Heart left ventricle (tissue), 13 donors: Measurements from ENCODE around the gene TMOD4.

Experiments used
- POLR2A ChIP-seq, 2 donors: fragments of 450-650 bp; IDR thresholded peaks; one replicate each; pipeline ENCODE4 v1.6.1; 2017; ENCODE audit warnings: antibody characterized with exemption in 2 of 2, mild to moderate bottlenecking in 2 of 2, moderate library complexity in 2 of 2
- TF ChIP-seq, protein P1 (sequence below), 12 donors: fragments of 200-600 bp; sonication (generic) in 4 of 12; IDR thresholded peaks; one replicate each; pipeline versions ENCODE4 v1.5.0 to v1.8.0; 2018 to 2022; ENCODE audit warnings: antibody characterized with exemption in 12 of 12, mild to moderate bottlenecking in 5 of 12
- donor health status: ischemic (EF 13 %, LVEDD 7.1; RV severe dilation, severe dysfunction).
- donor health status: DM: no; HTN: yes; CAD: no.
- donor health status: DM: no; HTN: no; CAD: no.
- donor health status: ischemic (EF 25% LVEDD 6.9; RV normal size, moderate dysfunction).
- donor health status: ischemic (EF 25% LVEDD 5.7; RV mildly dilated, moderate dysfunction).
- donor health status: ischemic (EF 35%, LVEDD 5.7; RV mildly dilated, moderate dysfunction).
- donor health status: nonischemic (EF 11% LVEDD 7.7; RV severe dilation, severe dysfunction).
- donor health status: DM: yes; HTN: yes; CAD: no.
- donor health status: PGD.
- donor health status: ischemic (EF 29% LVEDD 5.4; RV normal size, mild dysfunction).
- donor health status: nonischemic (EF 23%, LVEDD 6.1; RV moderate dilation, normal function).

DNA sequence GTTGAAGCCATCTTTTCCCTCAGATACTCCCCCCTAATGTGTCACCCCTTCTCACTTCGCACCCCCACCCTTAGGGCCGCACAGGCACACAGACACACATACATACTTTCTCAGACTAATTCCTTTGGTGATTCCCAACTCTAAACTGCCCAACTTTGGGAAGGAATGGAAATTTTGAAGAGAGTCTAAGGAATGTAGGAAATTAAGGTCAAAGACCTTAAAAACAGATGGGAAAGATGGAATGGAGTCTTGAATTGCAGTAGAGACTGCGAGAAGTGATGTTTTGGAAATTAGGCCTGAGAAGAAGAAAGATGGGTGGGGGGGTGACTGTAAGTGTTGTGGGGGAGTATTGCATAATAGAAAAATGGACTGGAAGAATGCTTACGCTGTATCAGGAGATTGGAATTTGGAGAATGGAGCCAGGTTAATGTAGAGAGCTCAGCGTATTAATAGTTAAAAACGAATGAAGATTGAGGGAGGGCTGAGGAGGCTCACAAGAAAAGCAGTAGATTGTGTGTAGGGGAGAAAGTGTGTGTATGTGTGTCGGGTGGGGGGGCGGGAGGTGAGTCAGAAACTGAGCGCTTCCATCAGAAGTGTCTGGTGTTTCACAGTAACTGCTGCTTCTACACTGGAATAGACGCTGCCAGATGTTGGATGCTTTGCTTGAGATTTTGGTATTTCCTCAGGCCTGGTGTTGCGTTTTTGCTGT is 24.2 kb upstream of the TMOD4 start:
- TF ChIP-seq, protein P1, sequence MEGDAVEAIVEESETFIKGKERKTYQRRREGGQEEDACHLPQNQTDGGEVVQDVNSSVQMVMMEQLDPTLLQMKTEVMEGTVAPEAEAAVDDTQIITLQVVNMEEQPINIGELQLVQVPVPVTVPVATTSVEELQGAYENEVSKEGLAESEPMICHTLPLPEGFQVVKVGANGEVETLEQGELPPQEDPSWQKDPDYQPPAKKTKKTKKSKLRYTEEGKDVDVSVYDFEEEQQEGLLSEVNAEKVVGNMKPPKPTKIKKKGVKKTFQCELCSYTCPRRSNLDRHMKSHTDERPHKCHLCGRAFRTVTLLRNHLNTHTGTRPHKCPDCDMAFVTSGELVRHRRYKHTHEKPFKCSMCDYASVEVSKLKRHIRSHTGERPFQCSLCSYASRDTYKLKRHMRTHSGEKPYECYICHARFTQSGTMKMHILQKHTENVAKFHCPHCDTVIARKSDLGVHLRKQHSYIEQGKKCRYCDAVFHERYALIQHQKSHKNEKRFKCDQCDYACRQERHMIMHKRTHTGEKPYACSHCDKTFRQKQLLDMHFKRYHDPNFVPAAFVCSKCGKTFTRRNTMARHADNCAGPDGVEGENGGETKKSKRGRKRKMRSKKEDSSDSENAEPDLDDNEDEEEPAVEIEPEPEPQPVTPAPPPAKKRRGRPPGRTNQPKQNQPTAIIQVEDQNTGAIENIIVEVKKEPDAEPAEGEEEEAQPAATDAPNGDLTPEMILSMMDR (IDR thresholded peaks at IDR 0.05): no peak
- TF ChIP-seq POLR2A (IDR thresholded peaks at IDR 0.05): no peak
